ENCODE measurements around the gene DNAH17. TPM values are rescaled to one million over a fixed set of nuclear protein-coding genes. Genes with fewer than 3 reads are reported as not detected.

Gene DNAH17
- polyA plus RNA-seq, 1 donor = 3.3 TPM

- DNase-seq = no peak
Observed at GRCh38 chr17:78448356-78448993, 128.7 kb downstream of the DNAH17 start.

DNA sequence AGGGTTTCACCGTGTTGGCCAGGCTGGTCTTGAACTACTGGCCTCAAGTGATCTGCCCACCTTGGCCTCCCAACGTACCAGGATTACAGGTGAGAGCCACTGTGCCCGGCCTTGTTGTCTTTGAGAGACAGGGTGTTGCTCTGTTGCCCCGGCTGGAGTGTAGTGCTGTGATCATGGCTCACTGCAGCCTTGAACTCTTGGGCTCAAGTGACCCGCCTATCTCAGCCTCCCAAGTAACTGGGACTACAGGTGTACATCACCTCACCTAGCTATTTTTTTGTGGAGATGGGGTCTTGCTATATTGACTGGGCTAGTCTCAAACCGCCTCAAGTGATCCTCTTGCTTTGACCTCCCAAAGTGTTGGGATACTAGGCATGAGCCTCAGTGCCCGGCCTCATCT, 130.4 kb downstream of the DNAH17 start:
- DNase-seq = no peak

- no peak for DNase-seq
Observed at GRCh38 chr17:78444392-78444791, 132.8 kb downstream of the DNAH17 start.

DNA sequence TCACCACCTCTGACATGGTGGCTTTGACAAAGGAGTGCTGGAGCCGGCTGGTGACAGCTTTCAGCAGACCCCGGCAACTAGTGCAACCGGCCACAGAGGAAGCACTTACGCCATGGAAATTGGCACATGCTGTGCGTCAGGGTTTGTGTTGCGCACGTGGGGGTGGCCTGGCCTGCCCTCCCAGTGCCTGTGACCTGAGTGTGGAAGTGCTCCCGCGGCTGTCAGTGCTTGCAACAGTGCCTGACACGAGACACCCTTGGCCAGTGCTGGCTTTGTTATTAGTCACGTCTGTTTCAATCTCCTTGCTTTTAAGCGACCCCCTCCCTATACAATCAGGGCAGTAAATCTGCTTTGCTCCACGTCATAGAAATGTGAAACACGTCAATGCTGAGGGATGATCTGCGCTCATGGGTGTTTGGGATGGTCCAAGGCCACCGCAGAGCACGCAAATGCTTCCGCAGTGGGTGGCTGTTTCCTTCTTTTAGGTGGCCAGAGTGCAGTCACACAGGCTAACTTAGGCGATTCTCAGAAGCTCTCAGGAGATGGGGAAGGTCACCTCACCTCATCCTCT, 134.5 kb downstream of the DNAH17 start:
- peak; percentile 36 for DNase-seq

- DNase-seq = no peak
Observed at GRCh38 chr17:78441271-78441971, 135.8 kb downstream of the DNAH17 start.

GRCh38 chr17:78438694-78439325, 138.4 kb downstream of the DNAH17 start:
- DNase-seq = no peak

DNA sequence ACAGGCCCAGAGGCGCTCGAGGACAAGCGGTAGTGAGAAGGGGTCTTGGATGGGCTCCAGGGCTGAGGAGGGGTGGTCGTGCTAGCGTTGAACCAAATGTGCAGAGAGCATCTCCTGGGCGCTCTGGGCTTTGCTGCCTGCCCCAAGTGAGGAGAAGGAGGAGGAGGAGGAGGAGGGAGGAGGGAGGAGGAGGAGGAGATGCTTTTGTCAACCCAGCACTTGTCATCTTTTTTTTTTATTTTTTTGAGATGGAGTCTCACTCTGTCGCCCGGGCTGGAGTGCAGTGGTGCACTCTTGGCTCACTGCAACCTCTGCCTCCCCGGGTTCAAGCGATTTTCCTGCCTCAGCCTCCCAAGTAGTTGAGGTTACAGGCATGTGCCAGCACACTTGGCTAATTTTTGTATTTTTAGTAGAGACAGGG, 138.9 kb downstream of the DNAH17 start:
- DNase-seq = no peak

DNA sequence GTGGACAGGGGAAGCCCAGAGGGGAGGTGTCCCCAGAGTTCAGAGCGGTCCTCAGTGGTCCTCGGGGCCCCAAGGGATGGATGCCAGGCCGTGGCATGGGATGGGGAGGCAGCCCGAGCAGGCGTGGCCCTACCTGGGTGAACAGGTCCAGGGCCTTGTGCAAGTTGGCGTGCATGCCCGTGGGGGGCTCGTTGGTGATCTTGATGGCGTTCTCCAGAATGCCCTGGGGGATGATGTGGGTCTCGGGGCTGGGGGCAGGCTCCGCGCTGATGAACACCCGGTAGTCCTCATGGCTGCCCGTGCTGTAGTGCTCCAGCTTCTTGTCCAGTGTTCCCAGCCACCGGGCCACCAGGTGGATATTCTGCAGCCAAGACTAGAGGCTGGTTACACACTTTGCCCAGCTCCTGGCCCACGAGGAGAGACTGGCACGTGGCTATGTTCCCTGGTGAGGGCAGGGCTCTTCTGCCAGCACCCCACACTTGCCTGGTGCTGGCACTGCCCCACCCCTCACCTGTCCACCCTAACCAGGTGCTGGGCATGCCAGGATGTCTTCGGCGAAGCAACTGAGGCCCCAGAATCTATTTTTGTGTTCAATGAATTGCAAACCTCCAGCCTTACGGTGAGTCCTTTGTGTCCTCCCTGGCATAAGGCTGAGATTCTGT, 139.6 kb downstream of the DNAH17 start:
- DNase-seq = no peak

DNA sequence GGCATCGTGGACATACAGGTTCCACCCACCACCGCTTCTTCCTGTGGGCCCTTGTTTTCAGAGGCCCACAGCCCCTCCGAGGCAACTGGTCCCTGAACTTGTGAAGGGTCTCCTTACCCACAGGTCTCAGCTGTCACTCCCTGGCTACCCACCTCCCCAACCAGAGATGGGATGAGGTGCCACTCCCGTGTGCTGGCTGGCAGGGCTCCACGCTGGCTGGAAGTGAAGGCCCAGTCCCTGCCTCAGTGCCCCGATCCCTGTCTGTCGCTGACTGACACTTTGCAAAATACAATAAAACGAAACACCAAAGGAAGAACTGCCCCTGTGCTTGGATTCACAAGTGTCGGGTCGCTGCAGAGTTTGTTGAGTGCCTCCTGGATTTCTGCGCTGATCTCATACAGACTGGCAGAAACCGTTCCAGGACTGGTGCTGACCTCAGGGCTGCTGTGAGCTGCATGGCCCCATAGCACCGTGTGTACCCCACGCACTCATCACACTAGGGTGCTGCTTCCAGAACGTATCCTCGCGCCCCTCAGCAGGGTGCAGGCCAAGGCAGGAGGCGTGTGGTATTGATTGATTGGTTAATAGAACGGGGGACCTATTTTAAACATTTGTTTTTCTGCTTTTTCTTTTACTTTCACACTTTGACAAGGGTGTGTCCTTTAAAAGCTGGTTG, 141.7 kb downstream of the DNAH17 start:
- DNase-seq = no peak

DNA sequence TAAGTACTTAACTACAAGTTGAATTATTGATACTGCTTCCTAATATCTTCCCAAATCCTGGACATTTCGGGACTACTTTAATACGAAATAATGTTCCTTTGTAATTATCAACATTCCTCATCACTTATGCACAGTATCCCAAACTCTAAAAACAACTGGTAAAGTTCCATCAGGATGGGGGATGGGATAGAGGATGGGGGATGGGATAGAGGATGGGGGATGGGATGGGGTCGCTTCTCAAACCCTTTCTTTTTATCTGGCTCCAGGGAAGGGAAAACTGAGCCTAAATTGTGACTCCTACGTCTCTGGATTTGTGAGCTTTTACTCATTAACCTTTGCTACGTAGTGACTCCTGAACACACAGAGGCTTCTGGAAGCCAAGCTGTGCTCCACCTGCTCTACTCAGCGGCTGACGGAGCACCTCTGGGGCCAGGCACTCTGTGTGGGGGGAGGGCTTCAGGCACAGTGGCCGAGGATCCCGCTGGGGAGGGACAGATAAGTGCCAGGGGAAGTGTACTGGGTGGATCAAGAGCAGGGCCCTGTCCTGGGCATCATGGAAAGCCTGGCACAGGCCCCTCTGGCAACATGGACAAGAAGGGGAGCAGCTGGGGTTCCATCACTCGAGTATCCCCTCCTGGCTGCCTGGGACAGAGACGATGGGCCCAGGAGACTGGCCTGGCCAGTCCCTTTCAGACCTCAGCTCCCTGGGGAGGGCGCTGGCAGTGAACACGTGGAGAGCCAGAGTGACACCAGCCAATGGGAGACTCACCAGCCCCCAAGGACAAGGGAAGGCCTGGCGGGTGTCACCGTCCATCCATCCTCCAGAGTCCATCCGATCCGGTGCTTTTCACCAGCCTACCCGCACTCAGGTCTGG, 142.5 kb downstream of the DNAH17 start:
- DNase-seq = no peak

- no peak for DNase-seq
Observed at GRCh38 chr17:78433780-78434335, 143.3 kb downstream of the DNAH17 start.

DNA sequence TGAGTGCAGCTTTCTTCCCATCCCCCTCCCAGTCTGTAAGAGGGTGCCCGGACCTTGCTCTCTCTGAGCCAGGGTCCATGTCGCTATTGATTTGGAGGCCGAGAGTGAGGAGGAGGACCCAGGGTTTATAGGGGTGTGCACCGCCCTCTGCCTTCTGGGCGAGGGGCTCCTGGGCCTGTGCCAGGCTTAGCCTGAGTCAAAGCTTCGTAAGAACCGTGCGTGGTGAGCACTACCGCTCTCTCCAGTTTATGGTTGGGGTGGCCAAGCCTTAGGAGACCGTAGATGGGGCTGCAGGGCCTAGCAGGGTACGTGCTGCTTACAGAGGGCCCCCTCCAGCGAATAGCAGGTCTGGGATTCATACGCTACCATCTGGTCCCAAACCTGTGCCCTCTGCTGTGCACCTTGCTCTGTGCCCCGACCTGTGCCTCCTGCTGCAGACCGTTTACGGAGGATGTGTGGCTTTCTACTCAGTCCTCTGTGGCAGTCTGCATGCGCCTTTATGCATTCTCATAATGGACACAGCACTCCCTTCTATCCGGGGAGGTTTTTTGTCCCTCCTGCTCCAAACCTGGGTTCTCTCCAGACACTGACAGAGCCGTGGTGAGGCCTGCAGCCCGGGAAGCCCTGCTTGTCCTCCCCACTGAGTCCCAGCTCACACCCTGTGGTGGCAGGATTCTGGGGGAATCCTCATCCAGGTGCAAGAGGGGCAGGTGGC, 144.0 kb downstream of the DNAH17 start:
- no peak for DNase-seq

GRCh38 chr17:78432226-78433012, 144.8 kb downstream of the DNAH17 start:
- no peak for DNase-seq

DNA sequence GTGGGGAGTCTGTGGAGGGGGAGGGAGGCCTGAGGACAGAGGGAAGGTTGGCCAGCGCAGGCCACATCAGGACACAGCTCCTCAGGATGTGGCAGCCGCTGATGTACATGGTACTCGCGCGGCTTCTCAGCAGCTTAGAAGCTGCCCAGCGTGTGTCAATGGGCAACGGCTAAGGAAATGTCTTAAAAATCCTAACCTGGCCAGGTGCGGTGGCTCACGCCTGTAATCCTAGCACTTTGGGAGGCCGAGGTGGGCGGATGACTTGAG, 145.6 kb downstream of the DNAH17 start:
- no peak for DNase-seq

DNA sequence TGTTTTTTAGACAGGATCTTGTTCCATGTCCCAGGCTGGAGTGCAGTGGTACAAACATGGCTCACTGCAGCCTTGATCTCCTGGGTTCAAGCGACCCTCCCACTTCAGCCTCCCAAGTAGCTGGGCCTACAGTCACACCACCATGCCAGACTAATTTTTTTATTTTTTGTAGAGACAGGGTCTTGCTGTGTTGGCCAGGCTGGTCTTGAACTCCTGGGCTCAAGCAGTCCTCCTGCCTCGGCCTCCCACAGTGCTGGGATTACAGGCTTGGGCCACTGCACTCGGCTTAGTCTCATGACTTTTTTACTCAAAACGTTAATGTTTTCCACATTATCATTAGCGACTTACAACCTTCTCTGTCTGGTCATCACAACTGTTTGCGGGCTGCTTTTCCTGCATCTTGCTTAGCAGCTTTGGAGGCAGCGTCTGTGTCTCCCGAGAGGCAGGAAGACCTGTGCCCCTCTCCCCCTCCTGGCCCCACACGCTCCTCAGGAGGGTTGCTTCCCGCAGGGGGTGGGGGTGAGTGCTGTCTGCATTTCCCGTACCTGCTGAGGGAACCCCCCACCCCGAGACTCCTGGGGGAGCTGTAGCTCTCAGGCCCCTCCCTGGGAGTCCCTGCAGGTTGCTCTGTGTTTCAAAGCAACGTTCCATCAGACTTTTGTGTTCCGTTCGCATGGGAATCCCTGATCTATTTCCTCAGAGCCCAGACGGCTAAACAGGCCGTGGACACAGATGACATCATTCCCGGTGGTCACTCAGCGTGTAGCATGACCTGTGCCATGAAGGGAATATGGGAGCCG, 146.1 kb downstream of the DNAH17 start:
- no peak for DNase-seq

- no peak for DNase-seq
Observed at GRCh38 chr17:78429618-78429995, 147.6 kb downstream of the DNAH17 start.

DNA sequence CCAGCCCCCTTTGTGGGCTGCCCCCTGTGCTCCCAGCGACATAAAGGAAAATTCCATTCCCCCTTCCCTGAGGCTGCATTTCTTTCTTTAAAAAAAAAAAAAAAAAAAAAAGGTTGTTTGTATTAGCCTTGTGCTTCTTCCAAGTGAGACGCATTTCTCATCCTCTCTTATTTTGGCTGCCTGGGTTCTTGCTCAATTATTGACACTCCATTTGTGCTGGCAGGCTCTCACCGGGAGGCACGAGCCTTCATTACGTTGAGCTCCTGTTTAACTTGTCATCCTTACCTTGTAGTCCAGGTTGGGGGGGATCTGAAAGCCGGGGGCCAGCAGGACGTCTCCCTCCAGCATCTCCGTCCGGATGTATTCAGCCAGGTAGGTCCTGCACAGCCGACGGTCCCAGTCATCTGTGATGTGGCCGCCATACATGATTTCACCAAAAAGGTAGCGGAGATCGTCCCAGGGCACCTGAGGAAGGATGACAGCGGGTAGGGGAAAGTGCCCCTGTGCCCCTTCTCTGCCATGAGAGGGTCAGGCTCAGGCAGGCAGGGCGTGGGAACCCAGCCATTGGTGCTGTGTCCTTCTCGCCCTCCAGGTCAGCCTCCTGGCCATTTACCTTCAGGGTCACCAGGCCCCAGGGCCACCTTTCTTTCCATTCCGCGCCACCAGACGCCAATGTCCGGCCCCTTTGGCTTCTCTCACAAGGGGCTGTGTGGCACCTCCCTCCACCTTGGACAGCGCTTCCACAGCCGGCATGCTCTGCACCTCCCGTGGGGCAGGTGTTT, 148.2 kb downstream of the DNAH17 start:
- no peak for DNase-seq

GRCh38 chr17:78428025-78428575, 149.1 kb downstream of the DNAH17 start:
- DNase-seq = no peak

Measured in hindlimb muscle (tissue), 1 donor.